Calu3 (cell line): Measurements from ENCODE around the gene FHL2. TPM values are rescaled to one million over a fixed set of nuclear protein-coding genes. Genes with fewer than 3 reads are reported as not detected.

Source experiments
- BruUV-seq: library from RNA; stranded (reverse); fragments of 400-500 nt; replicated peaks from 2 replicates; lab custom pipeline; 2021; lab: Mats Ljungman, UMichigan
- CTCF ChIA-PET: fragments of 300-600 bp; sonication (Branson Sonifier 250); formaldehyde crosslinking; loops from one replicate; lab custom pipeline; 2022; ENCODE audit warnings: antibody characterized with exemption; lab: Charles Lee
- DNase-seq: peaks from one replicate; pipeline ENCODE4 v3.0.0; 2022
- H3K27ac Mint-ChIP-seq: one replicate; pipeline ENCODE4 v1.8.0; 2022; ENCODE audit warnings: mixed read lengths; ENCODE audit not compliant: unreplicated experiment
- H3K27me3 Mint-ChIP-seq: one replicate; pipeline ENCODE4 v1.8.0; 2022; ENCODE audit warnings: mixed read lengths; ENCODE audit not compliant: unreplicated experiment
- H3K36me3 Mint-ChIP-seq: one replicate; pipeline ENCODE4 v1.8.0; 2022; ENCODE audit warnings: mild to moderate bottlenecking, moderate library complexity, mixed read lengths; ENCODE audit not compliant: insufficient read depth, unreplicated experiment
- H3K4me1 Mint-ChIP-seq: one replicate; pipeline ENCODE4 v1.8.0; 2022; ENCODE audit warnings: mild to moderate bottlenecking, low read depth, mixed read lengths; ENCODE audit not compliant: unreplicated experiment
- H3K4me3 Mint-ChIP-seq: one replicate; pipeline ENCODE4 v1.8.0; 2022; ENCODE audit warnings: mild to moderate bottlenecking, low read depth, moderate library complexity, mixed read lengths; ENCODE audit not compliant: unreplicated experiment
- H3K9me3 Mint-ChIP-seq: one replicate; pipeline ENCODE4 v1.8.0; 2022; ENCODE audit warnings: low read depth, mixed read lengths; ENCODE audit not compliant: unreplicated experiment
- intact Hi-C: fragments of 100-400 bp; cut with micrococcal nuclease; formaldehyde crosslinking; loops from one replicate; pipeline ENCODE4 v1.10.0; 2022; ENCODE audit not compliant: unreplicated experiment
- total RNA-seq: library from RNA; stranded (reverse); gene quantifications from 2 replicates; pipeline ENCODE4 v1.2.3, GENCODE V29; 2022
- TF ChIP-seq, protein P1 (sequence below): fragments of 200-600 bp; IDR thresholded peaks from one replicate; pipeline ENCODE4 v1.8.0; 2022; ENCODE audit warnings: antibody characterized with exemption; ENCODE audit not compliant: unreplicated experiment

Gene FHL2
- total RNA-seq, 1 experiment from 2014 or later: 51.9 TPM

DNA sequence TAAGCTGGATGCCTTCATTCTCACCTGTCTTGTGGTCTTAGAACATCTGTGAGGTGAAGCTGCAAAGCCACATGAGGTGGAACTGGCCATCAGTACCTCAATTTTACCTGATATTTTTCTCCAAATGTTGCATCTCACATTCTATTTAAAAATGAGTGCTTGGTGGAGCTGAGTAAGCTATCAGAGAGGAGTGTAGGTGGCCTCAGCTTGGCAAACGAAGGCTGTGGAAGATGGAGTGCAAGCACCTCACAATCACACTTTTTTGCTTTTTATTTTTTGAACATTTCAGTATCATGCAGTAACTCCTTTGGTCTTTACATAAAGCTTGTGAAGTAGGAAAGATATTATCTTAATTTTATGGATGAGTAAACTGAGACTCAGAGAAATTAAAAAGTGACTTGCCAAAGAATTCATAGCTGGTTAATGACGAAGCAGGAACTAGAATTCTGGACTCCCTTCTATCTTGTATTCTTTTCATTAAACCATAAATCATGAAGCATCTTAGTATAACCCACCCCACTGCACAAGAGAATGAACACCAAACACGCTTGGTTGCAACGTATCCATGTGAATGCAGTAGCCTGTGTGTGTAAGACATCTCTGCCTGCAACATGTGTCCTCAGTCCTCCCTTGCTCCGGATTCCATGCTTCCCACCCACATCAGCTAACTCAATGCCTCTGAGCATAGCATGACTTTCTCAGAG, 34.3 kb downstream of the FHL2 start:
- Mint-ChIP-seq H3K4me3 (no peak overlapping the region), H3K4me1 (peaks cover 3% of the 10 kb centered on the region), H3K36me3 (peaks cover 85% of the 10 kb centered on the region), H3K27ac (no peak overlapping the region), H3K9me3 (no peaks in the 10 kb centered on the region), H3K27me3 (no peaks in the 10 kb centered on the region)
- no TSS peak for BruUV-seq
- CTCF ChIA-PET: interaction anchor here (0.6 kb wide), 1 partner anchor 86 kb away, joined by 4 read pairs; no protein-coding TSS in a partner anchor
- intact Hi-C loops: no loop called here
- TF ChIP-seq, protein P1, sequence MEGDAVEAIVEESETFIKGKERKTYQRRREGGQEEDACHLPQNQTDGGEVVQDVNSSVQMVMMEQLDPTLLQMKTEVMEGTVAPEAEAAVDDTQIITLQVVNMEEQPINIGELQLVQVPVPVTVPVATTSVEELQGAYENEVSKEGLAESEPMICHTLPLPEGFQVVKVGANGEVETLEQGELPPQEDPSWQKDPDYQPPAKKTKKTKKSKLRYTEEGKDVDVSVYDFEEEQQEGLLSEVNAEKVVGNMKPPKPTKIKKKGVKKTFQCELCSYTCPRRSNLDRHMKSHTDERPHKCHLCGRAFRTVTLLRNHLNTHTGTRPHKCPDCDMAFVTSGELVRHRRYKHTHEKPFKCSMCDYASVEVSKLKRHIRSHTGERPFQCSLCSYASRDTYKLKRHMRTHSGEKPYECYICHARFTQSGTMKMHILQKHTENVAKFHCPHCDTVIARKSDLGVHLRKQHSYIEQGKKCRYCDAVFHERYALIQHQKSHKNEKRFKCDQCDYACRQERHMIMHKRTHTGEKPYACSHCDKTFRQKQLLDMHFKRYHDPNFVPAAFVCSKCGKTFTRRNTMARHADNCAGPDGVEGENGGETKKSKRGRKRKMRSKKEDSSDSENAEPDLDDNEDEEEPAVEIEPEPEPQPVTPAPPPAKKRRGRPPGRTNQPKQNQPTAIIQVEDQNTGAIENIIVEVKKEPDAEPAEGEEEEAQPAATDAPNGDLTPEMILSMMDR: no peak
- no peak for DNase-seq

DNA sequence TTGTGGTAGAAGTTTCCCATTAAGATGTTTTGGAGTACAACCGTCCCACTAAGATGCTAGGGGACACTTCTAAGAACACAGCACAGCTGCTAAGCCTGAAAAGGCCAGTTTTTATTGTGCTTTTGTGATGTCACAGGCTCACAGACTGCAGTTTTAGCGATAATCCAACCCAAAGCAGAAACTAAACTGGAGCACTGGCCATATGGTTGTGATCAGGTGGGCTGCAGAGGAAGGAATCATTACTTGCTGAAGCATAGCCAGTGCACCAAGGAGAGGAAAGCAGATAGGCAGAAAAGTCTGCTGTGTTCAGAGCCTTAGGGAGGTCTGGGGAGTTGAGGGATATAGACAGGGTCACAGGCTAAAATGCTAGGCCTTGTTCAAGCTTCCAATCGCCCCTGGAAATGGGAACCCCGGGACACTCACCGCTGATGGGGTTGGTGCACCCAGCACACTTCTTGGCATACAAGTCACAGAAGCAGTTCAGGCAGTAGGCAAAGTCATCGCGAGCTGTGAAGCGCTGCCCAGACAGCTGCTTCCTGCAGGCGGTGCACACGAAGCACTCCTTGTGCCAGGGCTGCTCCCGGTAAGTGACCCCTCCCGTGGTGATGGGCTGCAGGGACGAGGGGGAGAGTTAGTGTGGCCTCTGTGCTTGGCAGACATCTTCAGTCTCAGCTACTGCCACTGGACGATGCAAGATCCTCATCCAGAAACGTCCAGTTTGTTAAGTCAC, 35.8 kb downstream of the FHL2 start:
- no TSS peak for BruUV-seq
- CTCF ChIA-PET: no interaction called here

DNA sequence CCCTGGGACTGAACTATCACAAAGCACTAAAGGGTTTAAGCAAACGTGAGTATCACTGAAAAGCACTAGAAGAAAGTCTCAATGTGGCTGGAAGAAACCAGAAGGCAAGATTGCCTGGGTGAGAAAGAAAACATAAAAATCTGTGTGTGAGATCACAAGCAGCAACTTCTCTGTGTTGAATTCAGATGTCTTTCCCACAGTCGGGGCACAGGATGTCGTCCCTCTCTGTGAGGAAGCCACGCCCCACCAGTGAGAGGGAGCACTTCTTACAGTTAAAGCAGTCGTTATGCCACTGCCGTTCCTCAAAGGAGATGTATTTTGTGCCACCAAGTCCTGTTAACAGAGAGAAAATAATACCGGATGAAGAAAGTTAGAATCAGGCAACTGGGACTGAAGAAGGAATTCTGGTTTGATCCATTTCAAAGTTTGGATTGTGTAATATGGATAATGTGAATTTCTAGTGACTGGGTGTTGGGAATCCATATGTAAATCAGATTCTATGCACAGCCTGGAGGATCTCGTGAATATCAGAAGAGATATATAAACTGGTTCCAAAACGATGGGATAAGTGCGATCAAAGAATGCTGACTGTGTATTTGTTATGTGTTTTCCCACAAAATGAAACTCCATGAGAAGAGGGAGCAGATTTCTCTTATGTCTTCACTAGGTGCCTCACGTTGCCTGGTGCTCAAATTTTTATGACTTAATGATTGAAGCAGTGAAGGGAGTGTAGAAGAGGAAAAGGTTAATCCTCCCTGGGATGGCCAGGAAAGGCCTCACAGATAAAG, 37.6 kb downstream of the FHL2 start:
- no TSS peak for BruUV-seq
- Mint-ChIP-seq H3K4me3 (no peak overlapping the region), H3K27me3 (no peaks in the 10 kb centered on the region), H3K4me1 (no peaks in the 10 kb centered on the region), H3K9me3 (no peaks in the 10 kb centered on the region), H3K36me3 (peaks cover 75% of the 10 kb centered on the region), H3K27ac (no peak overlapping the region)
- intact Hi-C loops: no loop called here
- TF ChIP-seq, protein P1: no peak
- CTCF ChIA-PET: no interaction called here
- DNase-seq: no peak

More for the DNA sequence above, 35.8 kb downstream of the FHL2 start:
- no peak for DNase-seq
- intact Hi-C loops: no loop called here
- no peak overlapping the region for H3K4me3 Mint-ChIP-seq
- TF ChIP-seq, protein P1: no peak
- H3K36me3 Mint-ChIP-seq: peaks cover 82% of the 10 kb centered on the region
- no peaks in the 10 kb centered on the region for H3K27me3 Mint-ChIP-seq
- H3K27ac Mint-ChIP-seq: no peak overlapping the region
- H3K9me3 Mint-ChIP-seq: no peaks in the 10 kb centered on the region
- no peaks in the 10 kb centered on the region for H3K4me1 Mint-ChIP-seq

DNA sequence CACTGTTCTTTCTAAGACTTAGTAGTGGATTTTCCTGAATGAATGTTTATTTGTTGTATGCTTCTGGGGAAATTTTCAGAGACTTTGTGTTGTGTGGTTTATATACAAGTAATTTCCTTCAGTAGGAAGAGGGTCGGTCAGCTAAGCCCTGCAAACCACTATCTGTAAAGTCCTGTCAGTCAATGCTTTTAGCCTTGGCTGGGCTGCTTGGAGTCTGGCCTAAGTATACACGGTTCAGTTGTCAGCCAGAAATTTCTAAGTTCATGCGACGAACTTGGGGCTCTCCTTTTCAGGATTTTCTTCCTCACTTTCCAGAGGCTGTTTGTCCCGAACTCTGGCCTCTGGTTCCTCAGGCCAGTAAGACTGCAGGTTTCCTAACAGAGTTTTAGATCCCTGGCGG, 40.3 kb downstream of the FHL2 start:
- DNase-seq: no peak
- H3K27ac Mint-ChIP-seq: no peak overlapping the region
- peaks cover 58% of the 10 kb centered on the region for H3K36me3 Mint-ChIP-seq
- CTCF ChIA-PET: no interaction called here
- no TSS peak for BruUV-seq
- no peaks in the 10 kb centered on the region for H3K9me3 Mint-ChIP-seq
- intact Hi-C loops: no loop called here
- H3K27me3 Mint-ChIP-seq: no peaks in the 10 kb centered on the region
- TF ChIP-seq, protein P1: no peak
- no peak overlapping the region for H3K4me3 Mint-ChIP-seq
- no peaks in the 10 kb centered on the region for H3K4me1 Mint-ChIP-seq
